Measurements from ENCODE around the gene CTSS. TPM values are rescaled to one million over a fixed set of nuclear protein-coding genes. Genes with fewer than 3 reads are reported as not detected.

Gene CTSS
- polyA plus RNA-seq, 1 experiment, result 1.1 TPM

- POLR2A ChIA-PET, result interaction anchor here (0.6 kb wide), 1 partner anchor 14 kb away, joined by 18 read pairs; no protein-coding TSS in a partner anchor
- CTCF ChIA-PET, result interaction anchor here (1.1 to 3.9 kb wide), 5 partner anchors 12 to 348 kb away, joined by 3 to 17 read pairs (median 6); no protein-coding TSS in a partner anchor
- Histone ChIP-seq H3K4me3 (ENCODE audit: low read depth, low read length) (no peak overlapping the region), H3K36me3 (ENCODE audit: control insufficient read depth, insufficient read depth, low read length) (peaks cover 10% of the 10 kb centered on the region), H3K27me3 (ENCODE audit: control insufficient read depth, insufficient read depth, low read length) (no peaks in the 10 kb centered on the region)
- no peak for TF ChIP-seq CTCF (IDR thresholded peaks at IDR 0.05; ENCODE audit: insufficient read depth, low read depth, low read length)
- DNase-seq (ENCODE audit: low read depth), result peak; percentile 46
These were observed 43.3 kb upstream of the CTSS start for GRCh38 chr1:150808846-150809245.

GRCh38 chr1:150808121-150808520, 42.5 kb upstream of the CTSS start, which contains the start of gene CTSK:
Gene CTSK (minus strand): TSS chr1:150808260. CDS start chr1:150806805, 1,455 bp downstream.
- Histone ChIP-seq H3K4me3 (ENCODE audit: low read depth, low read length) (peak within 1 kb of the TSS; percentile 30), H3K27me3 (ENCODE audit: control insufficient read depth, insufficient read depth, low read length) (no peaks in the 10 kb centered on the region), H3K36me3 (ENCODE audit: control insufficient read depth, insufficient read depth, low read length) (peaks cover 7% of the 10 kb centered on the region)
- POLR2A ChIA-PET, result interaction anchor here (0.5 to 0.6 kb wide), 2 partner anchors 198 to 1175 kb away, joined by 3 to 4 read pairs; partner anchors contain the start of gene MINDY1
- no peak for DNase-seq (ENCODE audit: low read depth)
- CTCF ChIA-PET, result interaction anchor here (0.9 to 3.9 kb wide), 7 partner anchors 11 to 347 kb away, joined by 3 to 17 read pairs (median 6); no protein-coding TSS in a partner anchor
- TF ChIP-seq CTCF (IDR thresholded peaks at IDR 0.05; ENCODE audit: insufficient read depth, low read depth, low read length), result no peak

- POLR2A ChIA-PET, result no interaction called here
- peak overlapping the region; percentile 30 for H3K4me3 ChIP-seq (ENCODE audit: low read depth, low read length)
These were observed 41.9 kb upstream of the CTSS start for GRCh38 chr1:150807249-150808023.

GRCh38 chr1:150805899-150806298, 40.3 kb upstream of the CTSS start:
- Histone ChIP-seq H3K27me3 (ENCODE audit: control insufficient read depth, insufficient read depth, low read length) (no peaks in the 10 kb centered on the region), H3K4me3 (ENCODE audit: low read depth, low read length) (no peak overlapping the region), H3K36me3 (ENCODE audit: control insufficient read depth, insufficient read depth, low read length) (no peaks in the 10 kb centered on the region; the same call in 1 of the 2 replicates)
- TF ChIP-seq CTCF (IDR thresholded peaks at IDR 0.05; ENCODE audit: insufficient read depth, low read depth, low read length), result no peak
- POLR2A ChIA-PET, result no interaction called here
- DNase-seq (ENCODE audit: low read depth), result no peak
- CTCF ChIA-PET, result interaction anchor here (1.3 kb wide), 1 partner anchor 10 kb away, joined by 3 read pairs; no protein-coding TSS in a partner anchor

More at GRCh38 chr1:150807249-150808023, 41.9 kb upstream of the CTSS start:
- DNase-seq (ENCODE audit: low read depth), result no peak
- H3K36me3 ChIP-seq (ENCODE audit: control insufficient read depth, insufficient read depth, low read length), result peaks cover 6% of the 10 kb centered on the region
- TF ChIP-seq CTCF (IDR thresholded peaks at IDR 0.05; ENCODE audit: insufficient read depth, low read depth, low read length), result no peak
- no peaks in the 10 kb centered on the region for H3K27me3 ChIP-seq (ENCODE audit: control insufficient read depth, insufficient read depth, low read length)
- CTCF ChIA-PET, result interaction anchor here (0.9 to 3.9 kb wide), 6 partner anchors 10 to 347 kb away, joined by 3 to 17 read pairs (median 4); no protein-coding TSS in a partner anchor

GRCh38 chr1:150804671-150805070, 39.1 kb upstream of the CTSS start:
- H3K4me3 ChIP-seq (ENCODE audit: low read depth, low read length), result no peak overlapping the region
- no peak for TF ChIP-seq CTCF (IDR thresholded peaks at IDR 0.05; ENCODE audit: insufficient read depth, low read depth, low read length)
- H3K27me3 ChIP-seq (ENCODE audit: control insufficient read depth, insufficient read depth, low read length), result no peaks in the 10 kb centered on the region
- ChIA-PET CTCF (interaction anchor here (1.8 kb wide), 1 partner anchor 9 kb away, joined by 8 read pairs; no protein-coding TSS in a partner anchor), POLR2A (no interaction called here)
- no peaks in the 10 kb centered on the region; the same call in 1 of the 2 replicates for H3K36me3 ChIP-seq (ENCODE audit: control insufficient read depth, insufficient read depth, low read length)
- no peak for DNase-seq (ENCODE audit: low read depth)
